ENCODE data around the gene OR51S1.

OR51S1 gene

GRCh38 chr11:4881860-4882500 is 33.0 kb upstream of the OR51S1 start, which contains the start of gene OR51T1:
Gene OR51T1, plus strand, starts transcription at chr11:4881900. Its CDS starts 0 bp downstream, at chr11:4881900.
- ATAC-seq, result no peak
- TF ChIP-seq BACH2 (CRISPR knock-in tag; IDR thresholded peaks at IDR 0.05; ENCODE audit: borderline replicate concordance) (no peak), TCF4 (CRISPR knock-in tag; IDR thresholded peaks at IDR 0.05; ENCODE audit: borderline replicate concordance) (no peak)

GRCh38 chr11:4881188-4881587 is 32.2 kb upstream of the OR51S1 start:
- TF ChIP-seq CREB5 (CRISPR knock-in tag; IDR thresholded peaks at IDR 0.05; ENCODE audit: low read depth) (no peak), GLIS3 (CRISPR knock-in tag; IDR thresholded peaks at IDR 0.05) (no peak), PATZ1 (CRISPR knock-in tag; IDR thresholded peaks at IDR 0.05; ENCODE audit: borderline replicate concordance) (no peak), OSR1 (CRISPR knock-in tag; IDR thresholded peaks at IDR 0.05) (no peak), TOX (CRISPR knock-in tag; IDR thresholded peaks at IDR 0.05; ENCODE audit: borderline replicate concordance) (no peak), ZNF70 (CRISPR knock-in tag; IDR thresholded peaks at IDR 0.05) (no peak), TCF4 (CRISPR knock-in tag; IDR thresholded peaks at IDR 0.05; ENCODE audit: borderline replicate concordance) (no peak), TSHZ2 (CRISPR knock-in tag; IDR thresholded peaks at IDR 0.05) (no peak), SNAI2 (CRISPR knock-in tag; IDR thresholded peaks at IDR 0.05) (no peak), ZFP30 (CRISPR knock-in tag; IDR thresholded peaks at IDR 0.05) (no peak)
- no peak for ATAC-seq

GRCh38 chr11:4865855-4866254 is 16.8 kb upstream of the OR51S1 start:
- ATAC-seq, result no peak
- TF ChIP-seq OSR1 (CRISPR knock-in tag; IDR thresholded peaks at IDR 0.05), result no peak
- no peak for TF ChIP-seq TCF4 (CRISPR knock-in tag; IDR thresholded peaks at IDR 0.05; ENCODE audit: borderline replicate concordance)
- TF ChIP-seq ZFP3 (CRISPR knock-in tag; IDR thresholded peaks at IDR 0.05), result no peak
- TF ChIP-seq RARB (CRISPR knock-in tag; IDR thresholded peaks at IDR 0.05), result no peak
- TF ChIP-seq PATZ1 (CRISPR knock-in tag; IDR thresholded peaks at IDR 0.05; ENCODE audit: borderline replicate concordance), result no peak
- TF ChIP-seq ARNTL (CRISPR knock-in tag; IDR thresholded peaks at IDR 0.05; ENCODE audit: borderline replicate concordance, low read depth), result no peak
- TF ChIP-seq POU6F1 (CRISPR knock-in tag; IDR thresholded peaks at IDR 0.05; ENCODE audit: borderline replicate concordance, low read depth), result no peak
- no peak for TF ChIP-seq CSDC2 (CRISPR knock-in tag; IDR thresholded peaks at IDR 0.05)
- TF ChIP-seq ZNF70 (CRISPR knock-in tag; IDR thresholded peaks at IDR 0.05), result no peak
- TF ChIP-seq SNAI2 (CRISPR knock-in tag; IDR thresholded peaks at IDR 0.05), result no peak
- TF ChIP-seq ZFP30 (CRISPR knock-in tag; IDR thresholded peaks at IDR 0.05), result no peak

- no peak for ATAC-seq
- TF ChIP-seq TOX (CRISPR knock-in tag; IDR thresholded peaks at IDR 0.05; ENCODE audit: borderline replicate concordance), result no peak
- no peak for TF ChIP-seq BACH2 (CRISPR knock-in tag; IDR thresholded peaks at IDR 0.05; ENCODE audit: borderline replicate concordance)
- no peak for TF ChIP-seq CSRNP3 (CRISPR knock-in tag; IDR thresholded peaks at IDR 0.05)
- no peak for TF ChIP-seq PPARA (CRISPR knock-in tag; IDR thresholded peaks at IDR 0.05; ENCODE audit: borderline replicate concordance)
- no peak for TF ChIP-seq ZNF8 (CRISPR knock-in tag; IDR thresholded peaks at IDR 0.05)
- no peak for TF ChIP-seq ESRRG (CRISPR knock-in tag; IDR thresholded peaks at IDR 0.05)
- TF ChIP-seq RARB (CRISPR knock-in tag; IDR thresholded peaks at IDR 0.05), result no peak
- no peak for TF ChIP-seq TCF4 (CRISPR knock-in tag; IDR thresholded peaks at IDR 0.05; ENCODE audit: borderline replicate concordance)
- no peak for TF ChIP-seq ZC3H10 (CRISPR knock-in tag; IDR thresholded peaks at IDR 0.05)
- no peak for TF ChIP-seq ZFP30 (CRISPR knock-in tag; IDR thresholded peaks at IDR 0.05)
- TF ChIP-seq SNAI2 (CRISPR knock-in tag; IDR thresholded peaks at IDR 0.05), result no peak
Measured at GRCh38 chr11:4863876-4864275, 14.9 kb upstream of the OR51S1 start.

Measured in SK-N-SH treated with all-trans-retinoic acid at 6 μM for 48 hours (cell line).